ENCODE results near the gene ZNF697. TPM values are rescaled to one million over a fixed set of nuclear protein-coding genes. Genes with fewer than 3 reads are reported as not detected.

ZNF697 gene
- total RNA-seq, 1 experiment from 2014 or later, result 17.4 TPM

- no peak overlapping the region for H2BK15ac ChIP-seq (ENCODE audit: low read depth, low read length)
- peaks cover 23 to 36% (median 34%) of the 10 kb centered on the region in 3 experiments; a peak in 6 of 7 replicates for H3K36me3 Mint-ChIP-seq (ENCODE audit: insufficient read depth in 1 of 3, low read depth in 3 of 3)
- H3K23ac ChIP-seq (ENCODE audit: insufficient read length, low read depth, low read length), result no peak overlapping the region
- H2BK5ac ChIP-seq (ENCODE audit: insufficient read length, low read length), result no peak overlapping the region
- H4K8ac ChIP-seq (replicated peaks; ENCODE audit: insufficient read length, low read depth, low read length), result no peak overlapping the region
- no CpG with 5 or more reads among the region's 45 CpGs for WGBS (ENCODE audit: extremely low coverage, insufficient read length, low lambda C conversion rate)
- no peak overlapping the region for H2AFZ ChIP-seq (ENCODE audit: low read length)
- H4K20me1 ChIP-seq (ENCODE audit: control insufficient read depth, insufficient read depth, insufficient read length), result no peaks in the 10 kb centered on the region
- no peaks in the 10 kb centered on the region for H3K9me3 ChIP-seq (ENCODE audit: control insufficient read depth, low read depth, low read length)
- H3K4me3 Mint-ChIP-seq, result no peak overlapping the region
- H3K9ac ChIP-seq (ENCODE audit: extremely low read depth, insufficient read length, low read length), result no peak overlapping the region
- no peak overlapping the region for H3K4ac ChIP-seq (ENCODE audit: low read depth, low read length)
- no peak overlapping the region for H2AK5ac ChIP-seq (ENCODE audit: insufficient read length, low read length)
- H3K4me1 ChIP-seq (ENCODE audit: insufficient read depth, low read length), result peaks cover 4% of the 10 kb centered on the region; the same call in 1 of the 2 replicates
- H3K27ac ChIP-seq (ENCODE audit: insufficient read length, low read depth, low read length), result no peak overlapping the region
- H2BK20ac ChIP-seq (ENCODE audit: low read depth, low read length, poor library complexity, severe bottlenecking), result no peak overlapping the region
- H3K23me2 ChIP-seq (ENCODE audit: insufficient read length, low read depth, low read length, poor library complexity, severe bottlenecking), result no peaks in the 10 kb centered on the region
- H3K27me3 Mint-ChIP-seq (ENCODE audit: low read depth), result no peaks in the 10 kb centered on the region
- H3K14ac ChIP-seq (ENCODE audit: insufficient read depth, low read length), result no peak overlapping the region
- TF ChIP-seq CTCF (conservative IDR thresholded peaks at IDR 0.05), result no peak
- no peak overlapping the region for H3K4me2 ChIP-seq (ENCODE audit: insufficient read depth, insufficient read length, low read length)
- no peak overlapping the region for H2BK12ac ChIP-seq (ENCODE audit: insufficient read length, low read depth, low read length)
- H2BK120ac ChIP-seq (ENCODE audit: low read depth, low read length, poor library complexity, severe bottlenecking), result no peak overlapping the region
- no peaks in the 10 kb centered on the region for H3K79me1 ChIP-seq (ENCODE audit: insufficient read depth, low read depth, low read length, poor library complexity, severe bottlenecking)
- H4K5ac ChIP-seq (ENCODE audit: insufficient read length, low read depth, low read length), result no peak overlapping the region
- no peak overlapping the region for H4K91ac ChIP-seq (ENCODE audit: insufficient read length, low read depth, low read length)
- no peak overlapping the region for H3K18ac ChIP-seq (ENCODE audit: insufficient read length, low read depth, low read length)
- no peak overlapping the region for H3K27ac Mint-ChIP-seq
- no peak overlapping the region for H3T11ph ChIP-seq (ENCODE audit: low read length)
- H3K56ac ChIP-seq (ENCODE audit: insufficient read length, low read depth, low read length), result no peak overlapping the region
- H3K27me3 ChIP-seq (ENCODE audit: insufficient read depth, low read length), result no peaks in the 10 kb centered on the region
- no peaks in the 10 kb centered on the region for H3K79me2 ChIP-seq (ENCODE audit: insufficient read depth, low read length)
- H3K4me1 Mint-ChIP-seq, result peaks cover 30 to 31% of the 10 kb centered on the region in 2 experiments
- no peaks in the 10 kb centered on the region for H3K9me3 Mint-ChIP-seq
- DNase-seq, result no peak
Measured at GRCh38 chr1:119623193-119623515, 24.9 kb downstream of the ZNF697 start.

All from H9 (cell line).